ENCODE measurements around the gene PI4KA.
"Not testable (repeated sequence)": the region's sequence is repeated elsewhere in the genome, so short reads cannot be mapped to it uniquely, and the experiment has no call there.

The PI4KA gene

GRCh38 chr22:20744456-20744855 lies 114.2 kb downstream of the PI4KA start:
- no peak for DNase-seq

DNA sequence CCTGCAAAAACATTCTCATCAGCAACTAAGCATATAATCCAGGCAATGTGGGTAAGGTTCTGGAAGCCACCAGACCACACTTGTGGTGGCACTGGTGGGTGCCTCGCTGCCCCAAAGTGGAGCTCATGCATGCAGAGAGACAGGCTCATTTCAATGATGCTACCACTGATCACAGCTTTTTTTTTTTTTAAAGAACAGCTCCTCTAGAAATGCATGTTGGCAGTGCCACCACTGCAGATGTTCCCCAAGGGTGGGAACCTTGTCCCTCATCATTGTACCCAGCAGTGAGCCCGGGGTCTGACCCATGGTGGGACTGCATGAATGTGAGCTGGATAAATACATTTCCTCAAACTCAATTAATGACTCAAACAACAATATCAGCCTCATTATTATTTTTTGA lies 115.8 kb downstream of the PI4KA start:
- DNase-seq: no peak

GRCh38 chr22:20741634-20742581 lies 116.7 kb downstream of the PI4KA start:
- DNase-seq: peak in 1 of 2 experiments; percentile 7

DNA sequence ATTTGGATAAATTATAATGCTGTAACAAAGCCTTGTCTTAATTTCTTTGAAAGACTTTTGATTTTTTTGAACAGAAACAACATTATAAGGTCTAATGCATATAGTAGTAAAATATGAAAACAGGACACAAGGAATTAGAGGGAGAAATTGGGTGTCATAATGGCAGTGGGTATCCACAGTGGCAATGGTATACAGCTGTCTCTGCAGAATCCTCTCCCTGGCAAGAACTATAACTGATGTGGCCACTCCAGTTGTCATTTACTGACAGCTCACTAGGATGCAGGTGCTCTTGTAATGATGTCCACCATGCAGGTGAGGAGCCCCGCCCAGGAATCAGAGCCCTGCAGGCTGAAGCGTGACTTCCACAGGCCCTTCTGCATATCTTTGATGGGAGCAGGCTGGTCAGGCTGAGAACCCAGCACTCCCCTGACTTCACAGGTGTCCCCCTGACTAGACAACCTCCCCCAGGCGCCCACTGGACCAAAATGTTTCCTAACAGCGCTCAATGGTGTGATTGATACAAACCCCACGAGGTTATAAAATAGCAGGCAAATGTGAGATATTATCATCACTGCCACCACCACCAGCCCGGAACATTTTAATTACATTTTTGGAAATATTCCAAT lies 117.5 kb downstream of the PI4KA start:
- DNase-seq: no peak

DNA sequence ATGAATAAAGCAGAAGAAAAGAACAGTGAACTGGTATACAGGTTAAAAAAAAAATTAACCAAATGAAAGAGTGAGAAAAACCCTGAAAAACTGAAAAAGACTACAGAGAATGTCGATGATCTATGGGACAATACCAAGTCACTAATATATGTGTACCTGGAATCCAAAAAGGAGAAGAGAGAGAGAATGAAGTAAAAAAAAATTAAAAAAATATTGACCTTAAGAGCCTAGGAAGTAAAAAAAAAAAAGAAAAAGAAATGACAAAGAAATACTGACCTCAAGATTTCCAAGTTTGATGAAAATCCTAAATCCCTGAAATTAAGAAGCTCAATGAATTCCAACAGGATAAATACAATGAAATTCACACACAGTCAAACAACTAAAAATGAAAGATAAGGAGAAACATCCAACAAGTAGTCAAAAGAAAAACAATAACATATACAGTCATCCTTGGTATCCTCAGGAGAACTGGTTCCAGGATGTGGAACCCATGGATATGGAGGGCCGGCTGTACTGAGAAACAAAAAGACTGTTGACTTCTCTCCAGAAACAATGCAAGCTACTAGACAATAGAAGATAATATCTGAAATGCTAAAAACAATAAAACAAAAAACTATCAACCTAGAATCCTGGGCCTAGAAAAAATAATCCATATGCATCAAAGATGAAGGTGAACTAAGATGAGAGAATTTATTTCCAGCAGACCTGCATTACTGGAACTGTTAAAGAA lies 118.2 kb downstream of the PI4KA start:
- DNase-seq: no peak

GRCh38 chr22:20738394-20739089 lies 120.1 kb downstream of the PI4KA start:
- no peak for DNase-seq

GRCh38 chr22:20736891-20737290 lies 121.7 kb downstream of the PI4KA start:
- DNase-seq: not testable (repeated sequence)

DNA sequence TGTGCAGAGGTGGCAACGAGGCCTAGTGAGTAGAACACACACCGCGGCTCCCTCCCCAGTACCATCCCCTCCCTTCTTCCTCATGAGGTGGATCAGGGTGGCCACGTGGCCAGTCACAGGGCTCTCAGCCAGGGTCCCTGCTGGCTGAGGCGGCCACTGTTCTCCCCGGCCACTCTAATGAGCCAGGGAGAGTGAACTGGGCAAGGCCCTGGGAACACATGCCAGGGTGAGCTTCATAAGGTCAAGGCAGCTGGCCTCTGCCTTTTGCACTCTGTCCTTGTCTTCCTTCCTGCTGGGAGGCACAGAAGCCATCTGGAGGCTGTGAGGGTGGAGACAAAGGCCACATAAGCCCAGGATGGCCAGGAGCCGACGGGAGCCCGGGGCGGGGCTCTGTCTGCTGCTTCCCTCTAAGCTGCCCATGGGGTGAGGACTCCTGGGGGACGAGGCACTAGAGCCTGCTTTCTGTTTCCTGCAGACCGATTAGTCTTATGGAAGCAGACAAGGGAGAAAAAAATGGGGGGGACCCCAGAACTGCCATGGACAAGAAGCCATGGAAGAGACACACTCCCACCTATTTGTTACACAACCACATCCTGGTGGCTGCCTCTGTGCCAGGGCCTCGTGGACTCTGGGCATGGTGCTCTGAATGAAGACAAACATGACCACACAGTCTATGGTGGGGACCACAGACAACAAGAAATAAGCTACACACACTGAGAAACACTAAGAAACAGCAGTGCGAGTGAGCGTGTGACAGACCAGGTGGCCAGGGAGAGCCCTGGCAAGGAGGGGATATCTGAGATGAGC lies 123.1 kb downstream of the PI4KA start:
- not testable (repeated sequence) for DNase-seq

DNA sequence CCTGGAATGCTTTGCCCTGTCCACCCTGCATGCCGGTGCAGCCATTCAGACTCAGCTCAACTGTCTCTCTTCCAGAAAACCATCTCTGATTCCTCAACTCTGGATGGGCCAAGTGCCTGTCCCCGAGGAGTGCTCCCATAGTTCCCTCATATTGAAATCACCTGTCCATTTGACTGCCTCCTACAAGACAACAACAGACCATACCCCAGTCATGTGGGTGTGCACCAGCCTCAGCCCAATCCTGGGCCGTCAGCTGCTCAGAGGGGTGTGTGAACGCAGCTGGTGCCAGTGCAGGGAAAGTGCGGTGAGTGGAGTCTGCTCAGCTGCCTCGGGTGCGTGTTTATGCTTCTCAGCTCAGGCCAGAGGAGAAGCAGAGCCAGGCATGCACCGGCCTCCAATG lies 126.2 kb downstream of the PI4KA start:
- not testable (repeated sequence) for DNase-seq

DNA sequence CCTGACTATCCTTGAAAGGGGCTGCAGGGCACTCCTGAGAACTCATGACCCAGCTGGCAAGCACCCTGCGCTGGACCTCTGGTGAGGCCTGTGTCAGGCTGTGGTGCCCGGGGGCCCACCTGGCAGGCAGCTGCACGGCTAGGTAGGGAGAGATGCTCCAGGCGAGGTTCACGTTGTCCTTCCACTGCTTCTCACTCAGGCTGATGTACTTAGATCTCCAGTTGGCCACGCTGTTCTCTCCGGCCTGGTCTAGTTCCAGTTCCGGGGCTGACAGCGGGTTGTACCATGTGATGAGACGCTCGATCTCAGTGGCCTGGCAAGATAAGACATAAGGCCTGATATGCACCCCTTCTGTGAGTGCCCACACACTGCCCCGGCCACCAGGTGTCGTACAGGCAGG lies 129.4 kb downstream of the PI4KA start:
- no peak for DNase-seq

GRCh38 chr22:20728523-20729190 lies 130.0 kb downstream of the PI4KA start:
- DNase-seq: no peak

DNA sequence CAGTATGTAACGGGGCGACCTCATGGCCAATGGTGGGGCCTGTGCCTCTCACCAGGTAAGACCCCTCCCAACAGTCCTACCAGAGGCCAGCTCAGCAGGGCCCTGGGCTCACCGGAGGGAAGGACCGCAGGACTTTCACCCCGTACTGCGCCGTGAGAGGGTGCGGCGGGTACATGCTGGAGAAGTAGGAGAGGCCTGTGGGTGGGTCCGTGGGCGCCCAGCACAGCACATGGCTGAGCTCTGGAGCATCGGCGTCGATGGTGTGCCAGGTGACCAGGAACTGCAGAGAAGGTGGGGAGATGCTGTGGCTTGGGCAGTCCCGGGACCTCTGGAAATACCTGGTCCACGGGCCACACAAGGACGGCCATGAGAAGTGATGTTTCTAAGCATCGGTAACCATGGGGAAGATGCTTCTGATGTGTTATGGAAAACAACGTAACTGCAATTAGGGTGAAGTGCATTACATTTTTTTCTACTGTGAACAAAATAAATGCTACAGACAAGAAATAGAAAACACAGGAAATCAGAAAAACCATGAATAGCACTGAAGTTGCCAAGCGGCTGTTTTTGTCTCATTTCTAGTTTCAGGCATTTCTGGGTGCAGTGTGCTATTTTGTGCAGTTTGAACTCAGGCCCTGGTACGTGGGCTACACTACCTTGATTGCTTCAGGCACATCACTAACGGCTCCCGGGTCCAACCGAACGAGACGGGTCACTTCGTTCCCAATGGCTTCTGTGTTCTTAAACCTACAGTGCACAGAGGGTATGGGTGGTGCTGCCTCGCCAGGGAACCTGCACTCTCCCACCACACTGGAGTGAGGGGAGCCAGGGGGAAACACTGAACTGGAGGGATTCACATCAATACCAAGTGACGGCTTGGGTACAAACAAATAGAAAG lies 131.2 kb downstream of the PI4KA start:
- no peak for DNase-seq

DNA sequence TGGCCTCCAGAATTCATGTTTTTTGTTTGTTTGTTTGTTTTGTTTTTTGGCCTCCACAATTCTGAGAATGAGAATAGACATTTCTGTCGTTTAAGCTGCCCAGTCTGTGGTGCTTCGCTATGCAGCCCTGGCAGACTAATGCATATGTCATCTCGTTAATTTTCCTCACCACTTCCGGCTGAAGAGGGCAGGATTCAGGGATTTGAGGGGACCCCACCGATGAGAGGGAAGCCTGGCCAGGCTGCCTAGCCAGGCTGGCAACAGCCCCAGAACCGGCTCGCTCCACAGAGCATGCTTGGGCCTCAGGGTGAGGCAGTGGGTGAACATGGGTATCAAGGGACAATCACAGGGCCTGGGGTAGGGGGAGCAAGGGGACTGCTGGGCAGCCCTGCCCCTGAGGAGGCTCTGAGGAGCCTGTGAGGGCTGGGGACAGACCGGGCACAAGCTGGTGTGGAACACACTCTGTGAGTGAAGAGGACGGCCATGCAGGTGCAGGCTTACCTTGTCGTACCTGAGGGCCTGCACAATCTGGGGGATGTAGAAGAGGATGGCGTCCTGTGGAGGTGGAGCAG lies 132.5 kb downstream of the PI4KA start:
- DNase-seq: no peak

- no peak for DNase-seq
These were observed 133.7 kb downstream of the PI4KA start for GRCh38 chr22:20724676-20725454.

DNA sequence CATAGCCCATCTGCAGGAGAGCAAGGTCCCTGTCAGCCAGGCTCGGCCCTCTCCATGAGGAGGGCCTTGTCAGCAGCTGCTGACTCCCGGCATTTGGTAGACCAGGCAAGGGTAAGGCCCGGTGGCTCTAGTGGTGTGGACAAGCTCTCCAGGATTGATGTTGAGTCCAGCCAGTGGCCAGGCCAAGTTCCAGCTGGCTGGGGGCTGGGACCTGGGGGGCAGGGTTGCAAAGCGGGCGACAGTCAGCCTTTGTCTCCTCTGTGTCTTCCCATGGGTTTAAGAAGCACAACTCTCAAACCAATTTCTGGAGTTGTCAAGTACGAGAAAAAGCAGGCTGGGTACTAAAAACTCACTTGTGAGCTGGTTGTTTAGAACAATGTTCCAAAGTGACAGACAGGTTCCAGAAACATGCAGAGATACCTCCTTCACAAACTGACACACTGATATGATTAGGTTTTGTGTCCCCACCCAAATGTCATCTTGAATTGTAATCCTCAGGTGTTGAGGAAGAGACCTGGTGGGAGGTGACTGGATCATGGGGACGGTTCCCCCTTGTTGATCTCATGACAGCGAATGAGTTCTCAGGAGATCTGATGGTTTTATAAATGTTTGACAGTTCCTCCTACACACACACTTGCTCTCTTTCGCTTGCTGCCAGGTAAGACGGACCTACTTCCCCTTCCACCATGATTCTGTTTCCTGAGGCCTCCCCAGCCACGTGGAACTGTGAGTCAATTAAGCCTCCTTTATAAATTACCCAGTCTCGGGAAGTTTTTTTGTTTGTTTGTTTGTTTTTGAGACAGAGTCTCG lies 137.0 kb downstream of the PI4KA start:
- no peak for DNase-seq

GRCh38 chr22:20720692-20721408 lies 137.8 kb downstream of the PI4KA start:
- no peak for DNase-seq

GRCh38 chr22:20718727-20719126 lies 139.9 kb downstream of the PI4KA start:
- not testable (repeated sequence) for DNase-seq

GRCh38 chr22:20717981-20718380 lies 140.6 kb downstream of the PI4KA start:
- not testable (repeated sequence) for DNase-seq
